HEK293T (cell line): ENCODE data around the gene SHQ1.

ENCODE experiments used
- BHLHE40 ChIP-seq: fragments of 450-650 bp; IDR thresholded peaks from 2 replicates; pipeline ENCODE4 v1.6.1; 2016; ENCODE audit warnings: mild to moderate bottlenecking, moderate library complexity, borderline replicate concordance
- CTBP1 ChIP-seq: fragments of 450-650 bp; IDR thresholded peaks from 2 replicates; pipeline ENCODE4 v1.6.1; 2016; ENCODE audit warnings: borderline replicate concordance
- ELF4 ChIP-seq: fragments of 450-650 bp; IDR thresholded peaks from 2 replicates; pipeline ENCODE4 v1.6.1; 2017; ENCODE audit warnings: antibody characterized with exemption
- FOXK2 ChIP-seq: fragments of 450-650 bp; IDR thresholded peaks from 2 replicates; pipeline ENCODE4 v1.6.1; 2016; ENCODE audit warnings: mild to moderate bottlenecking
- FOXM1 ChIP-seq: fragments of 450-650 bp; IDR thresholded peaks from 2 replicates; pipeline ENCODE4 v1.6.1; 2017; ENCODE audit warnings: mild to moderate bottlenecking, borderline replicate concordance
- HDGF ChIP-seq: fragments of 450-650 bp; IDR thresholded peaks from 2 replicates; pipeline ENCODE4 v1.6.1; 2017; ENCODE audit warnings: antibody characterized with exemption, borderline replicate concordance
- LEF1 ChIP-seq: fragments of 450-650 bp; IDR thresholded peaks from 2 replicates; pipeline ENCODE4 v1.6.1; 2017; ENCODE audit warnings: mild to moderate bottlenecking, borderline replicate concordance
- NFRKB ChIP-seq: fragments of 450-650 bp; IDR thresholded peaks from 2 replicates; pipeline ENCODE4 v1.6.1; 2016; ENCODE audit warnings: mild to moderate bottlenecking, moderate library complexity
- PKNOX1 ChIP-seq: fragments of 450-650 bp; IDR thresholded peaks from 2 replicates; pipeline ENCODE4 v1.6.1; 2016
- SP1 ChIP-seq: fragments of 450-650 bp; IDR thresholded peaks from 2 replicates; pipeline ENCODE4 v1.6.1; 2017
- SUZ12 ChIP-seq: fragments of 450-650 bp; IDR thresholded peaks from 2 replicates; pipeline ENCODE4 v1.6.1; 2016; ENCODE audit warnings: mild to moderate bottlenecking
- TARDBP ChIP-seq: fragments of 450-650 bp; IDR thresholded peaks from 2 replicates; pipeline ENCODE4 v1.6.1; 2016
- ZNF384 ChIP-seq: fragments of 450-650 bp; IDR thresholded peaks from 2 replicates; pipeline ENCODE4 v1.6.1; 2016

GRCh38 chr3:72800869-72801268 is 47.4 kb downstream of the SHQ1 start:
- TF ChIP-seq FOXM1 (no peak), TARDBP (no peak), ZNF384 (no peak), HDGF (no peak), CTBP1 (no peak), BHLHE40 (no peak), ELF4 (no peak), PKNOX1 (no peak), NFRKB (no peak), SUZ12 (no peak), SP1 (no peak), FOXK2 (no peak), LEF1 (no peak)
